GM19035 (cell line): ENCODE data around the gene GAS7.
"Not testable (repeated sequence)": the region's sequence is repeated elsewhere in the genome, so short reads cannot be mapped to it uniquely, and the experiment has no call there.

ENCODE experiments used
- ATAC-seq: cut with Tn5 transposase; IDR thresholded peaks from one replicate; pipeline ENCODE4 v1.9.1; 2021; ENCODE audit not compliant: unreplicated experiment

The GAS7 gene

DNA sequence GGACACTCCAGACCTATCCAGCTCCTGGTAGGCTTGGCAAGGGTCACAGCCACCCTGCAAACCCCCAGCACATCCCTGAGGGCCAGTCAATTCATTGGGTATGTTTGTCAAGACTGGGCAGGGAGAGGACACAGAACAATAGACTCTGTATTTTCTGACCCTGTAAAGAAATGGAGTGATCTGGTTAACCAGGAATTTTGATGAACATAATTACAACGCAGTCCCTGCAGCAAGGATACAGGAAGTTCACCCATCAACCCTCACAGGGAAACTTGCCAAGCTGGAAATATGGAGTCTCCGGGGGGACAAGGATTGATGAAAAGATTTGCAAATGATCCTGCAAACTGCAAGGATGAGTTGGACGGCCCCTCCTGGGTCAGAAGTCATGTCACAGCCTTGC, 167.3 kb downstream of the GAS7 start:
- ATAC-seq: no peak

DNA sequence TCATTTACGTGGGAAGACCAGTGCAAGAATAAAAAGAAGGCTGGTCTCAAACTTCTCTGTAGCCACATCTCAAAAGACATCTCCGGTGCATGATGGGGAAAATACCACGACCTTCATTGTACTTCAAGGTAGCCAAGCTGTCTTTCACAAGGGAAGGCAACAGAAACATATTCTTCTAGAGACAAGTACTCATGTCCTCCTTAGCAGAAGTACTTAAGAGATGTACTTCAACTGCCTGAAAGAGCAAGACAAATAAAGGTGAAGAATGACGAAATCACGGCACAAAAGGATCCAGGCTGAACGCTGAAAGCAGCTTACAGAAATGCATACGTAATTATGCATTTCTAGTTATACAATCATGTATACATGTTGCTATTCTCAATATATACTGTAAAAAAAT, 169.3 kb downstream of the GAS7 start:
- ATAC-seq: no peak

DNA sequence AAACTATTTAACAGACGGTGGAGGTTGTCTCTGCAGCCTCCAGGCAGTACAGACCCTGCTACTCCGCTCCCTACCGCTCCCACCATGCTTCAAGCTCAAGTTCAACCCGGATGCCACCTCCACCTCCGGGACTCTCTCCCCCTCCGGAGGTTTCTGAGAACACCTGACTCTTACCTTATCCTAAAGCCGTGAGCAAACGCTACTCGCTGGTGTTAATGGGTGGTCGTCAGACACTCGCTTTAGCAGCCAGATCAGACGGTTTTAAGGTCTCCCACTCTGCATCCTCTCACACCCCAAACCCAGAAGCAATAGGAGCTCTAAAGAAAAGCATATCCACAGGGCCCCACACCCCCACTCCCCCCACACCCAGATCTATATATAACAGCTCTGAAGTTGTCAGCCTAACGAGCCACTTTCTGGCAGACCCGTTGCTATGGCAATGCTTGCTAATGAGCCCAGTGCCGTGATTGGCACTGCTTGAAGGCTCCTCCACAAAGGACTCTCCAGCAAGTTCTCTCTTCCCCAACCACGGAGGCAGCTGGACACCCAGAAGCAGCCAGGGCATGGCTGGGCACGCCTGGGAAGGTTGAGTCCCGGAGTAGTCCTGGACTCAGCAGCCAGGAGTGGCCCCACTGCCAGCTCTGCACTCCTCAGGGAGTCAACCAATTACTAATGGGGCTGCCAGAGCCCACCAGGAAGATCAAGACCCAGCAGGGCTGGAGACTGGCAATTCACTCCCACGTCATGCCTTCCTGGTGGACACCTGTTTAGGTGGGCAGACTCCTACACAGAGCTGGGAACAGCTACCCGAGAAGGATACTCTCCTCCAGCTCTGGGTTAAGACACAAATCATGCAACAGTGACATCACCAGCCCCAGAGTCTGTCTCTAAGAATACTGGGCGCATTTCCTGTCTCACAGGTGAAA, 172.2 kb downstream of the GAS7 start:
- ATAC-seq: no peak

- ATAC-seq: no peak
Measured at GRCh38 chr17:10025224-10025623, 173.2 kb downstream of the GAS7 start.

- no peak for ATAC-seq
Measured at GRCh38 chr17:10022416-10022815, 176.0 kb downstream of the GAS7 start.

- no peak for ATAC-seq
Measured at GRCh38 chr17:10021272-10021984, 177.0 kb downstream of the GAS7 start.

DNA sequence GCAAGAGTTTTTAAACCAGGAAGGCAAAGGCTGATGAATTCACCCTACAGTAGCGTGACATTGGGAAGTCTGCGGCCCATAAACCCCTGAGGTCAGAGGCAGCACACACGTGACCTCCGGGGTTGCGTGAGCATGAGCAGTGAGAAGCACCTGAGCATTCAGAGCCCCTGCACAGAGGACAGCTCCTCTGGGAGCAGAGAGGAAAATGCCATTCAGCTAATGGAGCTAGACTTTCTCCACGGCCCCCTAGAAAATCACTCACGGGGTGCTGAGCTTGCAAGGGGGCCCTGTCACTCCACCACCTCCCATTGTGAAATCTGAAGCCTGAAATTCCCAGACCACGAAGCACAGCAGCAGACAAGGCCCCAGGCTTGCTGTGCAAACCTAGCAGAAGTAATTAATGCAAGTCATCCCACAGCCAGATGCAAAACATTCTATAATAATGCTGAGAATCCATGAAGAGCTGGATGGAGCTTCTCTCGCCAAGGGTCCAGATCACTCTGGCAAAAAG, 178.4 kb downstream of the GAS7 start:
- ATAC-seq: no peak

GRCh38 chr17:10018461-10018891, 179.9 kb downstream of the GAS7 start:
- no peak for ATAC-seq

DNA sequence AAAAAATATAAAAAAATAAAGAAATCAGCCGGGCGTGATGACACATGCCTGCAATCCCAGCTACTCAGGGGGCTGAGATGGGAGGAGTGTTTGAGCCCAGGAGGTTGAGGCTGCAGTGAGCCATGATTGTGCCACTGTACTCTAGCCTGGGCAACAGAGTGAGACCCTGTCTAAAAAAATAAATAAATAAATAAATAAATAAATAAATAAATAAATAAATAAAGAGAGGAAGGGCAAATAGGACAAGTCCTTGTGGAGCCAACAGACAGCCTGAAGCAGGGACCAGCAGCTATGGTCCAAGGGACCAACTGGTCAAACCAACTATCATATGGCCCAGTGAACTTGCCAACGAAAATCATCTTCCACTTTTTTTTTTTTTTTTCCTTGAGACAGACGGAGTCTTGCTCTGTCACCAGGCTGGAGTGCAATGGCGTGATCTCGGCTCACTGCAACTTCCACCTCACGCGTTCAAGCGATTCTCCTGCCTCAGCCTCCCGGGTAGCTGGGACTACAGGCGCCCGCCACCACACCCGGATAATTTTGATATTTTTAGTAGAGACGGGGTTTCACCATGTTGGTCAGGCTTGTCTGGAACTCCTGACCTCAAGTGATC, 181.3 kb downstream of the GAS7 start:
- ATAC-seq: not testable (repeated sequence)

DNA sequence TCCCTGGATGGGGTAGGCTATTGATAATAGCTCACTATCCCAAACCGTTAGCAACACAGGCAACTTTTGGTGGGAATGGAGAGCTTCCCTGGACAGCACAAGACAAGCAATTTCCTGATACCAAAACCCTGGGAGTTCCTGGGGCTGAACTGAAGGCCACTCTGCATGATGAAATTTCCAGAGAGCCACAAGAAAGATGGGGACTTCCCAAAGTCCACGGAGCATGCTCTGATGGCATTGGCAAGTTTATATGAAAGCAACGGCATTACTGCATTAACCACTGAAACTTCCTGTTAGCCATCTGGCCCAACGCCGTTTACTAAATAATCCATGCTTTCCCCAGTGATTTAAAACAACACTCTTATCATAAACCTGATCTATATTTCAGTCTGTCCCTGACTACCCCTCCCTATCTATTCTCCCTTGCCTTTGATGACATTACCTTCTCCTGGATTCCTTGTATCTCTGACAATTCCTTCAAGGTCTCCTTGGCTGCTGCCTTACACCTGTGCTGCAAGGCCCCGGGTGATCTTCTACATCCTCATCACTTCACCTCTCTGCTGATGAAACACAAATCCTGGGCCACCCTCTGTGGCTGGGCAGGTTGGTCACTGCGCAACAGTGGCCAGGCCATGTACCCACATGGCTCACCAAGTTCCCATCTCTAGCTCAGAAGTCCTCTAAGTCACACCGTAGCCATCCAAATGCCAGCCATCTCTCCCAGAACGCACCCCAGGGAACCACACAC, 184.9 kb downstream of the GAS7 start:
- no peak for ATAC-seq

DNA sequence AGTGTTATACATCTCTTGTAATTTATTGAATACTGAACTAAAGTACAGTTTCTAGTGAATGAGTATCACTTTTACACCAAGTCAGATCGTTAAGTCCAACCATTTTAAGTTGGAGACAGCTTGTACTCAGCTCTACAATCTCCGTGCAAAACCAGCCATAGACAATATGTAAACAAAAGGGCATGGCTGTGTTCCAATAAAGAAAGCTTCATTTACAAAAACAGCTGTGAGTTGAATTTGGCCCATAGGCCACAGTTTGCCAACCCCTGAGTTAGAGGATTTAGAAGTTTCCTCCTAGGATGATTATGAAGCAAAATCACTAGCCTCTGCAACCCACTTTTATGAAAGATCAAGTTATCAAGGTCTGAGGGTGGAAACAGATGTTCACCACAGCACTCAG, 187.7 kb downstream of the GAS7 start:
- ATAC-seq: no peak

GRCh38 chr17:10003705-10004104, 194.7 kb downstream of the GAS7 start:
- ATAC-seq: no peak

GRCh38 chr17:10002567-10003360, 195.6 kb downstream of the GAS7 start:
- ATAC-seq: not testable (repeated sequence)

GRCh38 chr17:10001306-10001873, 197.0 kb downstream of the GAS7 start:
- no peak for ATAC-seq

GRCh38 chr17:9999919-10000695, 198.3 kb downstream of the GAS7 start:
- ATAC-seq: peak; percentile 75

- no peak for ATAC-seq
Measured at GRCh38 chr17:9998060-9998459, 200.3 kb downstream of the GAS7 start.

- no peak for ATAC-seq
Measured at GRCh38 chr17:9994761-9995160, 203.6 kb downstream of the GAS7 start.

DNA sequence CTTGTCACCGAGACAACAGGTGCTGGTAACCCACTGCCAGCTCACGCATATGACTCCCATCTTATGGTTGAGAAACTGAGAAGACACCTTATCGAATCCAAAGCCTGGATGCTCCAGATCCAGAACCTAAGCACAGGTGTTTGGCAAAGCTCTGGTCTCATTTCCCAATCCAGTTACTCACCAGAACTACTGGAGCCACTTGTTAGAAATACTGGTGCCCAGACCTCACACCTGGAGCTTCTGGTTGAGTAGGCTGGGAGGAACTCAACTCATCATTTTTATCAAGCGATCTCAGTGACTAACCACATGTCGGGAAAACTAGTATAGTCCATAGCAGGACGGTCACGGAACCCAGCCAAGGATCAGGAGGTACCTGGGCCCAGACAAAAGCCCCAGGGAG, 206.6 kb downstream of the GAS7 start:
- no peak for ATAC-seq

DNA sequence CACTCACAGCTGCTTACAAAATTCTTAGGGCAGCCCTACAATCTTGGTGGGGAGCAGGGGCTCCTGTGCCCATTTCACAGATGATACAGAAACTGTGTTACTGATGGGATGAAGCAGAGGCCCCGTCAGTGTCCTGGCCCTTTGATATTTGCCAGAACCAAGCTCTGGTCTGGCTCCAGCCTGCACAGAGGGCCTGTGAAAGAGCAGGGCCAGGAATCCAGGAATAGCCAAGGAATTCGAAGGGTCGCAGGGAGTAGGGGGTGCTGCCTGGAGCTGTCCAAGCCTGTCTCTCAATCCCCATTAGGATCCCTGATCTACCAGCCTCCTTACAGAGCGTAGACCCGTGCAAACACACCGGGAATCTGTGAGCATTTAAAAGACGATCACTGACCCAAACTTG, 207.1 kb downstream of the GAS7 start:
- no peak for ATAC-seq
